H9 (cell line): ENCODE results near the gene EPS15. TPM values are rescaled to one million over a fixed set of nuclear protein-coding genes. Genes with fewer than 3 reads are reported as not detected.

Experiments used
- DNase-seq: peaks from one replicate; pipeline ENCODE4 v3.0.0-alpha.2; 2017
- H2AFZ ChIP-seq: one replicate; pipeline ENCODE4 v1.6.1; 2013; ENCODE audit warnings: mild to moderate bottlenecking, low read length, control low read depth, moderate library complexity
- H2AK5ac ChIP-seq: 2 replicates; pipeline ENCODE4 v1.6.1; 2013; ENCODE audit warnings: low read length, control low read depth, mixed read lengths; ENCODE audit not compliant: insufficient read length
- H2BK120ac ChIP-seq: one replicate; pipeline ENCODE4 v1.6.1; 2013; ENCODE audit warnings: low read depth, mild to moderate bottlenecking, low read length, control low read depth, inconsistent platforms; ENCODE audit not compliant: poor library complexity, severe bottlenecking
- H2BK12ac ChIP-seq: 2 replicates; pipeline ENCODE4 v1.6.1; 2013; ENCODE audit warnings: low read length, control low read depth, mixed read lengths, low read depth; ENCODE audit not compliant: insufficient read length
- H2BK15ac ChIP-seq: 2 replicates; pipeline ENCODE4 v1.6.1; 2013; ENCODE audit warnings: low read depth, low read length, control low read depth
- H2BK20ac ChIP-seq: one replicate; pipeline ENCODE4 v1.6.1; 2013; ENCODE audit warnings: low read depth, mild to moderate bottlenecking, low read length, control low read depth, inconsistent platforms; ENCODE audit not compliant: poor library complexity, severe bottlenecking
- H2BK5ac ChIP-seq: 2 replicates; pipeline ENCODE4 v1.6.1; 2013; ENCODE audit warnings: low read length, control low read depth, mixed read lengths; ENCODE audit not compliant: insufficient read length
- H3K14ac ChIP-seq: 2 replicates; pipeline ENCODE4 v1.6.1; 2013; ENCODE audit warnings: low read length, control low read depth; ENCODE audit not compliant: insufficient read depth
- H3K18ac ChIP-seq: 2 replicates; pipeline ENCODE4 v1.6.1; 2013; ENCODE audit warnings: low read depth, mild to moderate bottlenecking, mixed read lengths, low read length, control low read depth; ENCODE audit not compliant: insufficient read length
- H3K23ac ChIP-seq: 2 replicates; pipeline ENCODE4 v1.6.1; 2013; ENCODE audit warnings: low read length, control low read depth, mixed read lengths, low read depth; ENCODE audit not compliant: insufficient read length
- H3K23me2 ChIP-seq: 2 replicates; pipeline ENCODE4 v1.6.1; 2013; ENCODE audit warnings: low read depth, mild to moderate bottlenecking, mixed read lengths, low read length, control low read depth; ENCODE audit not compliant: insufficient read length, poor library complexity, severe bottlenecking
- H3K27ac ChIP-seq: 2 replicates; pipeline ENCODE4 v1.5.1; 2013; ENCODE audit warnings: low read length, control low read depth, mixed read lengths, low read depth; ENCODE audit not compliant: insufficient read length
- H3K27me3 ChIP-seq: 2 replicates; pipeline ENCODE4 v1.6.1; 2013; ENCODE audit warnings: low read length, control low read depth, inconsistent platforms; ENCODE audit not compliant: insufficient read depth
- H3K4ac ChIP-seq: 2 replicates; pipeline ENCODE4 v1.6.1; 2013; ENCODE audit warnings: low read depth, mild to moderate bottlenecking, control low read depth, inconsistent platforms, low read length, moderate library complexity
- H3K4me1 ChIP-seq: 2 replicates; pipeline ENCODE4 v1.6.1; 2013; ENCODE audit warnings: low read length, control low read depth, inconsistent platforms; ENCODE audit not compliant: insufficient read depth
- H3K4me2 ChIP-seq: 2 replicates; pipeline ENCODE4 v1.6.1; 2013; ENCODE audit warnings: low read length, control low read depth, mixed read lengths; ENCODE audit not compliant: insufficient read length, insufficient read depth
- H3K56ac ChIP-seq: 2 replicates; pipeline ENCODE4 v1.6.1; 2013; ENCODE audit warnings: low read depth, mild to moderate bottlenecking, mixed read lengths, low read length, control low read depth; ENCODE audit not compliant: insufficient read length
- H3K79me1 ChIP-seq: 2 replicates; pipeline ENCODE4 v1.6.1; 2013; ENCODE audit warnings: low read depth, mild to moderate bottlenecking, moderate library complexity, low read length, control low read depth, inconsistent platforms; ENCODE audit not compliant: insufficient read depth, poor library complexity, severe bottlenecking
- H3K79me2 ChIP-seq: 2 replicates; pipeline ENCODE4 v1.6.1; 2013; ENCODE audit warnings: low read length, control low read depth, inconsistent platforms; ENCODE audit not compliant: insufficient read depth
- H3K9ac ChIP-seq: 2 replicates; pipeline ENCODE4 v1.6.1; 2013; ENCODE audit warnings: low read length, control low read depth, mixed read lengths; ENCODE audit not compliant: insufficient read length; ENCODE audit errors: extremely low read depth
- H3K9me3 ChIP-seq: one replicate; pipeline ENCODE4 v1.6.1; 2013; ENCODE audit warnings: low read depth, low read length, inconsistent platforms; ENCODE audit not compliant: control insufficient read depth
- H3T11ph ChIP-seq: one replicate; pipeline ENCODE4 v1.6.1; 2013; ENCODE audit warnings: mild to moderate bottlenecking, low read length, control low read depth, inconsistent platforms
- H4K20me1 ChIP-seq: one replicate; pipeline ENCODE4 v1.6.1; 2013; ENCODE audit not compliant: control insufficient read depth, insufficient read length, insufficient read depth
- H4K5ac ChIP-seq: 2 replicates; pipeline ENCODE4 v1.6.1; 2013; ENCODE audit warnings: low read depth, mild to moderate bottlenecking, mixed read lengths, low read length, control low read depth; ENCODE audit not compliant: insufficient read length
- H4K8ac ChIP-seq: replicated peaks from 2 replicates; pipeline ENCODE4 v1.6.1; 2013; ENCODE audit warnings: low read length, control low read depth, mixed read lengths, low read depth; ENCODE audit not compliant: insufficient read length
- H4K91ac ChIP-seq: 2 replicates; pipeline ENCODE4 v1.6.1; 2013; ENCODE audit warnings: low read depth, mild to moderate bottlenecking, moderate library complexity, mixed read lengths, low read length, control low read depth; ENCODE audit not compliant: insufficient read length
- H3K27ac Mint-ChIP-seq, 3 experiments: 2 replicates in 2 of 3; 3 replicates in 1 of 3; pipeline ENCODE4 v1.8.0; 2020 to 2021; ENCODE audit warnings: mixed read lengths in 3 of 3, mild to moderate bottlenecking in 1 of 3, moderate library complexity in 1 of 3
- H3K27me3 Mint-ChIP-seq: 2 replicates; pipeline ENCODE4 v1.8.0; 2021; ENCODE audit warnings: low read depth, mild to moderate bottlenecking, moderate library complexity, mixed read lengths
- H3K36me3 Mint-ChIP-seq, 3 experiments: 2 replicates in 2 of 3; 3 replicates in 1 of 3; pipeline ENCODE4 v1.8.0; 2020 to 2021; ENCODE audit warnings: low read depth in 3 of 3, mixed read lengths in 3 of 3; ENCODE audit not compliant: insufficient read depth in 1 of 3
- H3K4me1 Mint-ChIP-seq, 2 experiments: 2 replicates each; pipeline ENCODE4 v1.8.0; 2020; ENCODE audit warnings: mixed read lengths in 2 of 2
- H3K4me3 Mint-ChIP-seq, 2 experiments: 2 replicates in 1 of 2; 3 replicates in 1 of 2; pipeline ENCODE4 v1.8.0; 2020 to 2021; ENCODE audit warnings: mild to moderate bottlenecking in 2 of 2, mixed read lengths in 2 of 2, moderate library complexity in 1 of 2
- H3K9me3 Mint-ChIP-seq, 2 experiments: 2 replicates in 1 of 2; 3 replicates in 1 of 2; pipeline ENCODE4 v1.8.0; 2020; ENCODE audit warnings: mild to moderate bottlenecking in 2 of 2, mixed read lengths in 2 of 2, moderate library complexity in 1 of 2
- WGBS: extraction: QIAGEN DNeasy Blood & Tissue Kit; methylation state at CpG from one replicate; pipeline ENCODE4 v1.1.7; 2013; ENCODE audit warnings: missing lambda C conversion rate, low lambda C conversion rate, mixed read lengths; ENCODE audit not compliant: insufficient read length; ENCODE audit errors: extremely low coverage; 5-methylcytosine and 5-hydroxymethylcytosine counted together
- total RNA-seq: library from RNA; stranded (reverse); gene quantifications from 2 replicates; pipeline ENCODE4 v1.2.1, GENCODE V29; 2021
- TF ChIP-seq, protein P1 (sequence below): fragments of 200-600 bp; sonication (generic); conservative IDR thresholded peaks from 3 replicates; pipeline ENCODE4 v1.8.0; 2021; ENCODE audit warnings: antibody characterized with exemption, mild to moderate bottlenecking

EPS15 gene
- total RNA-seq, 1 experiment from 2014 or later, result 44.1 TPM

DNA sequence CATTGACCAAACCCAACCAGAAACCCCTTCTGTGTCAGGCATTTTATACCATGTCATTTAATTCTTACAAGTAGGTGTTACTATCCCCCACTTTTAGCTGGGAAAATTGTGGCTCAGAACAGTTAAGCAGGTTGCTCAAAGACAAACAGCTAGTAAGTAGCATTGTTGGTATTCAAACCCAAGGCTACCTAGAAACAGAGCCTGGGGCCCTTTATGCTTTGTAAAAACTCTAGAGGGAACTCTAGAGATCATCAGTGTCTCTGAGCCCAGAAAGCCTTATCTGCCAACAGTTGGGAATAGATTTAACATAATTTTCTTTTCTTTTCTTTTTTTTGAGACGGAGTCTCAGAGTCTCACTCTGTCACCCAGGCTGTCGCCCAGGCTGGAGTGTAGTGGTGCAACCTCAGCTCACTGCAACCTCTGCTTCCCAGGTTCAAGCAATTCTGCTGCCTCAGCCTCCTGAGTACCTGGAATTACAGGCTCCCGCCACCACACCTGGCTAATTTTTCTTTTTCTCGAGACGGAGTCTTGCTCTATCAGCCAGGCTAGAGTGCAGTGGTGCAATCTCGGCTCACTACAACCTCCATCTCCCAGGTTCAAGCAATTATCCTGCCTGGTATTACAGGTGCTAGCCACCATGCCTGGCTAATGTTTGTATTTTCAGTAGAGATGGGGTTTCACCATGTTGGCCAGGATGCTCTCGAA is 49.3 kb upstream of the EPS15 start:
- Histone ChIP-seq H4K20me1 (no peaks in the 10 kb centered on the region), H2BK5ac (no peak overlapping the region), H4K8ac (no peak overlapping the region), H3K79me1 (no peaks in the 10 kb centered on the region), H2BK15ac (no peak overlapping the region), H2AFZ (no peak overlapping the region), H3K4ac (no peak overlapping the region), H3K56ac (no peak overlapping the region), H3K14ac (no peak overlapping the region), H2BK12ac (no peak overlapping the region), H3K27me3 (no peaks in the 10 kb centered on the region), H3K4me2 (no peak overlapping the region), H4K5ac (no peak overlapping the region), H3K79me2 (no peaks in the 10 kb centered on the region), H2BK120ac (no peak overlapping the region), H4K91ac (no peak overlapping the region), H3K9ac (no peak overlapping the region), H3K9me3 (no peaks in the 10 kb centered on the region), H3K23ac (no peak overlapping the region), H2AK5ac (no peak overlapping the region), H2BK20ac (no peak overlapping the region), H3K4me1 (peaks cover 2% of the 10 kb centered on the region; the same call in 1 of the 2 replicates), H3K27ac (no peak overlapping the region), H3T11ph (no peak overlapping the region), H3K23me2 (no peaks in the 10 kb centered on the region), H3K18ac (no peak overlapping the region)
- WGBS, result no CpG with 5 or more reads among the region's 7 CpGs
- Mint-ChIP-seq H3K27ac (no peak overlapping the region), H3K4me1 (peaks cover 16 to 26% of the 10 kb centered on the region in 2 experiments), H3K4me3 (no peak overlapping the region), H3K27me3 (no peaks in the 10 kb centered on the region), H3K9me3 (no peaks in the 10 kb centered on the region), H3K36me3 (no peaks in the 10 kb centered on the region)
- DNase-seq, result no peak
- TF ChIP-seq, protein P1, sequence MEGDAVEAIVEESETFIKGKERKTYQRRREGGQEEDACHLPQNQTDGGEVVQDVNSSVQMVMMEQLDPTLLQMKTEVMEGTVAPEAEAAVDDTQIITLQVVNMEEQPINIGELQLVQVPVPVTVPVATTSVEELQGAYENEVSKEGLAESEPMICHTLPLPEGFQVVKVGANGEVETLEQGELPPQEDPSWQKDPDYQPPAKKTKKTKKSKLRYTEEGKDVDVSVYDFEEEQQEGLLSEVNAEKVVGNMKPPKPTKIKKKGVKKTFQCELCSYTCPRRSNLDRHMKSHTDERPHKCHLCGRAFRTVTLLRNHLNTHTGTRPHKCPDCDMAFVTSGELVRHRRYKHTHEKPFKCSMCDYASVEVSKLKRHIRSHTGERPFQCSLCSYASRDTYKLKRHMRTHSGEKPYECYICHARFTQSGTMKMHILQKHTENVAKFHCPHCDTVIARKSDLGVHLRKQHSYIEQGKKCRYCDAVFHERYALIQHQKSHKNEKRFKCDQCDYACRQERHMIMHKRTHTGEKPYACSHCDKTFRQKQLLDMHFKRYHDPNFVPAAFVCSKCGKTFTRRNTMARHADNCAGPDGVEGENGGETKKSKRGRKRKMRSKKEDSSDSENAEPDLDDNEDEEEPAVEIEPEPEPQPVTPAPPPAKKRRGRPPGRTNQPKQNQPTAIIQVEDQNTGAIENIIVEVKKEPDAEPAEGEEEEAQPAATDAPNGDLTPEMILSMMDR, result no peak
